IMR-90 (cell line): ENCODE data around the gene OVCA2. TPM values are rescaled to one million over a fixed set of nuclear protein-coding genes. Genes with fewer than 3 reads are reported as not detected.

Experiments used
- ATAC-seq: fragments of 200-7000 bp; cut with Tn5 transposase; 2 replicates; pipeline ENCODE4 v1.9.1; 2020; ENCODE audit warnings: low read depth, mild to moderate bottlenecking, moderate library complexity
- BruUV-seq: library from RNA; stranded (reverse); fragments of 400-500 nt; replicated peaks from 2 replicates; lab custom pipeline; 2021; lab: Mats Ljungman, UMichigan
- CTCF ChIA-PET: fragments of 300-600 bp; formaldehyde crosslinking; extraction: SDS; loops from one replicate; lab custom pipeline; 2021; ENCODE audit warnings: antibody characterized with exemption; lab: Yijun Ruan, JAX
- POLR2A ChIA-PET: fragments of 300-600 bp; sonication (Branson Sonifier 250); formaldehyde crosslinking; loops from one replicate; lab custom pipeline; 2022; ENCODE audit warnings: antibody characterized with exemption; ENCODE audit not compliant: unreplicated experiment; lab: Charles Lee
- DNase-seq: peaks from one replicate; pipeline ENCODE4 v3.0.0; 2013
- H2AFZ ChIP-seq: replicated peaks from 2 replicates; pipeline ENCODE3; 2013; ENCODE audit warnings: low read length, mild to moderate bottlenecking; ENCODE audit not compliant: poor library complexity
- H2AK5ac ChIP-seq: 2 replicates; pipeline ENCODE4 v1.6.1; 2013; ENCODE audit warnings: low read depth, low read length, inconsistent platforms
- H2AK9ac ChIP-seq: replicated peaks from 2 replicates; pipeline ENCODE3; 2013; ENCODE audit warnings: mild to moderate bottlenecking, low read depth, low read length, moderate library complexity; ENCODE audit not compliant: poor library complexity
- H2BK120ac ChIP-seq: 2 replicates; pipeline ENCODE4 v1.6.1; 2013; ENCODE audit warnings: low read depth, low read length, inconsistent platforms
- H2BK15ac ChIP-seq: 3 replicates; pipeline ENCODE4 v1.6.1; 2013; ENCODE audit warnings: low read depth, low read length, inconsistent platforms
- H2BK20ac ChIP-seq: 2 replicates; pipeline ENCODE4 v1.6.1; 2013; ENCODE audit warnings: low read depth, mild to moderate bottlenecking, inconsistent platforms, low read length, moderate library complexity
- H2BK5ac ChIP-seq: 2 replicates; pipeline ENCODE4 v1.6.1; 2013; ENCODE audit warnings: mild to moderate bottlenecking, low read depth, low read length, inconsistent platforms; ENCODE audit not compliant: poor library complexity, severe bottlenecking
- H3K14ac ChIP-seq: replicated peaks from 2 replicates; pipeline ENCODE4 v1.6.1; 2013; ENCODE audit warnings: low read depth, low read length, inconsistent platforms
- H3K18ac ChIP-seq: 2 replicates; pipeline ENCODE4 v1.6.1; 2013; ENCODE audit warnings: low read depth, low read length, control low read depth
- H3K23ac ChIP-seq: 2 replicates; pipeline ENCODE4 v1.6.1; 2013; ENCODE audit warnings: low read depth, low read length, inconsistent platforms
- H3K27ac ChIP-seq: 2 replicates; pipeline ENCODE4 v1.5.1; 2013; ENCODE audit warnings: mild to moderate bottlenecking, control low read depth, low read length; ENCODE audit not compliant: insufficient read depth
- H3K27me3 ChIP-seq: 2 replicates; pipeline ENCODE4 v1.6.1; 2013; ENCODE audit warnings: low read length; ENCODE audit not compliant: control insufficient read depth, insufficient read depth
- H3K36me3 ChIP-seq: 2 replicates; pipeline ENCODE4 v1.6.1; 2013; ENCODE audit warnings: low read length, mixed read lengths; ENCODE audit not compliant: control insufficient read depth, insufficient read depth
- H3K4ac ChIP-seq: 2 replicates; pipeline ENCODE4 v1.6.1; 2013; ENCODE audit warnings: low read depth, low read length, inconsistent platforms
- H3K4me1 ChIP-seq: 2 replicates; pipeline ENCODE4 v1.6.1; 2013; ENCODE audit warnings: low read length, mixed read lengths; ENCODE audit not compliant: control insufficient read depth, insufficient read depth
- H3K4me2 ChIP-seq: 2 replicates; pipeline ENCODE4 v1.6.1; 2013; ENCODE audit warnings: low read depth, mild to moderate bottlenecking, control low read depth, low read length, moderate library complexity
- H3K4me3 ChIP-seq: 2 replicates; pipeline ENCODE4 v1.5.1; 2013; ENCODE audit warnings: low read depth, mild to moderate bottlenecking, control low read depth, low read length, moderate library complexity; ENCODE audit not compliant: insufficient read depth
- H3K56ac ChIP-seq: 2 replicates; pipeline ENCODE4 v1.6.1; 2013; ENCODE audit warnings: low read length, inconsistent platforms; ENCODE audit not compliant: insufficient read depth; ENCODE audit errors: extremely low read depth
- H3K79me1 ChIP-seq, 2 experiments: 2 replicates each; pipeline ENCODE4 v1.6.1; 2013; ENCODE audit warnings: low read length in 2 of 2, inconsistent platforms in 1 of 2, low read depth in 1 of 2
- H3K9ac ChIP-seq: 2 replicates; pipeline ENCODE4 v1.6.1; 2013; ENCODE audit warnings: low read depth, low read length, control low read depth
- H3K9me1 ChIP-seq: 2 replicates; pipeline ENCODE4 v1.6.1; 2013; ENCODE audit warnings: low read length, inconsistent platforms; ENCODE audit not compliant: insufficient read depth
- H3K9me3 ChIP-seq: 2 replicates; pipeline ENCODE4 v1.6.1; 2013; ENCODE audit warnings: low read length; ENCODE audit not compliant: control insufficient read depth, insufficient read depth
- H4K20me1 ChIP-seq: 2 replicates; pipeline ENCODE4 v1.6.1; 2013; ENCODE audit warnings: low read length, inconsistent platforms; ENCODE audit not compliant: insufficient read depth
- H4K5ac ChIP-seq: 2 replicates; pipeline ENCODE4 v1.6.1; 2013; ENCODE audit warnings: mild to moderate bottlenecking, low read depth, low read length, control low read depth
- H4K8ac ChIP-seq, 2 experiments: 2 replicates each; pipeline ENCODE4 v1.6.1; 2013; ENCODE audit warnings: low read depth in 2 of 2, low read length in 2 of 2, control low read depth in 1 of 2, inconsistent platforms in 1 of 2
- H4K91ac ChIP-seq: 2 replicates; pipeline ENCODE4 v1.6.1; 2013; ENCODE audit warnings: low read depth, low read length, inconsistent platforms; ENCODE audit not compliant: insufficient read depth
- BHLHE40 ChIP-seq: fragments of 150-350 bp; IDR thresholded peaks from 2 replicates; pipeline ENCODE4 v1.6.1; 2016; ENCODE audit warnings: mild to moderate bottlenecking, low read depth, low read length
- CHD1 ChIP-seq: IDR thresholded peaks from 2 replicates; pipeline ENCODE4 v1.6.1; 2012; ENCODE audit warnings: low read depth, low read length, improper control_type of control experiment
- FOS ChIP-seq: fragments of 150-350 bp; IDR thresholded peaks from 2 replicates; pipeline ENCODE4 v1.6.1; 2016; ENCODE audit warnings: low read depth, low read length
- MAFK ChIP-seq: IDR thresholded peaks from 2 replicates; pipeline ENCODE4 v1.6.1; 2012; ENCODE audit warnings: low read depth, low read length, improper control_type of control experiment
- MAZ ChIP-seq: IDR thresholded peaks from 2 replicates; pipeline ENCODE4 v1.6.1; 2012; ENCODE audit warnings: low read depth, mild to moderate bottlenecking, low read length, improper control_type of control experiment, moderate library complexity, borderline replicate concordance
- MXI1 ChIP-seq: IDR thresholded peaks from 2 replicates; pipeline ENCODE4 v1.6.1; 2012; ENCODE audit warnings: low read depth, mild to moderate bottlenecking, low read length, moderate library complexity, borderline replicate concordance
- NFE2L2 ChIP-seq: fragments of 150-350 bp; IDR thresholded peaks from 2 replicates; pipeline ENCODE4 v1.6.1; 2016; ENCODE audit warnings: low read depth, mild to moderate bottlenecking, low read length
- POLR2A ChIP-seq: IDR thresholded peaks from 2 replicates; pipeline ENCODE4 v1.6.1; 2012; ENCODE audit warnings: mild to moderate bottlenecking, low read depth, low read length
- RAD21 ChIP-seq: IDR thresholded peaks from 2 replicates; pipeline ENCODE4 v1.6.1; 2012; ENCODE audit warnings: low read length, improper control_type of control experiment
- RFX5 ChIP-seq: IDR thresholded peaks from 2 replicates; pipeline ENCODE4 v1.8.0; 2012; ENCODE audit warnings: low read depth, mild to moderate bottlenecking, low read length, moderate library complexity
- SMC3 ChIP-seq: fragments of 150-350 bp; IDR thresholded peaks from 2 replicates; pipeline ENCODE4 v1.6.1; 2016; ENCODE audit warnings: low read depth, mild to moderate bottlenecking, antibody characterized with exemption, low read length, moderate library complexity
- WGBS, 2 experiments: methylation state at CpG; one replicate each; pipeline versions ENCODE4 v1.1.5 to v1.1.7; 2013; ENCODE audit warnings: missing lambda C conversion rate in 2 of 2; ENCODE audit not compliant: insufficient read length in 1 of 2; ENCODE audit errors: extremely low coverage in 2 of 2; 5-methylcytosine and 5-hydroxymethylcytosine counted together
- dilution Hi-C: fragments of 300-500 bp; cut with HindIII; formaldehyde crosslinking; loops from one replicate; pipeline ENCODE4 v1.14.3; 2018; ENCODE audit warnings: low sequenced_read_pairs; ENCODE audit not compliant: unreplicated experiment
- in situ Hi-C: fragments of 300-500 bp; cut with MboI; formaldehyde crosslinking; loops from 3 replicates; pipeline ENCODE4 v1.14.3; 2019; ENCODE audit warnings: low sequenced_read_pairs, inconsistent platforms, mixed read lengths
- intact Hi-C: fragments of 100-400 bp; cut with micrococcal nuclease; formaldehyde crosslinking; loops from 2 replicates; pipeline ENCODE4 v1.10.0; 2022
- polyA plus RNA-seq, 3 experiments: library from polyadenylated mRNA; depleted of rRNA; stranded (reverse); fragments of >200 nt; gene quantifications; 2 replicates each; pipeline ENCODE4 v1.2.3, GENCODE V29; 2012; ENCODE audit warnings: low replicate concordance in 1 of 3
- total RNA-seq: library from RNA; depleted of rRNA; stranded (reverse); fragments of >200 nt; gene quantifications from 2 replicates; pipeline ENCODE4 v1.2.3, GENCODE V29; 2012
- TF ChIP-seq, protein P1 (sequence below): fragments of 150-350 bp; IDR thresholded peaks from 2 replicates; pipeline ENCODE4 v1.6.1; 2017; ENCODE audit warnings: mild to moderate bottlenecking, antibody characterized with exemption, low read length, low read depth
- TF ChIP-seq, protein P2 (sequence below): conservative IDR thresholded peaks from 2 replicates; pipeline ENCODE4 v1.5.1; 2012; ENCODE audit warnings: mild to moderate bottlenecking, low read depth, low read length, improper control_type of control experiment

The OVCA2 gene
- total and polyA plus RNA-seq, 2 of the 4 experiments (the other 2 are of a cell fraction), result 38.7 to 46.9 TPM

DNA sequence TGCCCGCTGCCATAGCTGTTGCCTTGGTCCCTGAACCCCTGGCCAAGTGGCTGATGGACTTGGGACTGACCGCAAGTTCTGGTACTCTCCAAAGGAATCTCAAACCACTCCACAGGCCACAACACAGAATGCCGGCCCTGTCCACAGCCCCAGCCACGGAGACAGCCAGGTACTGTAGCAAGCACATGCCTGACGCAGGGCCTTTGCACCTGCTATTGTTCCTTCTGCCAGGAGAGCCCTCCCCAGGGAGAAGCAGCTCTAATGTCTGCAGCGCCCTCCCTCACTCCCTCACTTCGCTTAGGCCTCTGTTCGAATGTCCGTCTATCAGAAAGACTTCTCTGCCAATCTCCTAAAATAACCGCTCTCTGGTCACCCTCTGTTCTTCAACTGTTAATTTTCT lies 32.1 kb upstream of the OVCA2 start:
- Histone ChIP-seq H3K9ac (no peak overlapping the region), H2BK5ac (no peak overlapping the region), H2BK15ac (no peak overlapping the region), H4K91ac (no peak overlapping the region), H2AK5ac (no peak overlapping the region), H3K36me3 (no peaks in the 10 kb centered on the region), H3K79me1 (no peaks in the 10 kb centered on the region), H2BK120ac (no peak overlapping the region), H3K4me3 (no peak overlapping the region), H2AFZ (no peak overlapping the region), H2AK9ac (no peak overlapping the region), H3K9me1 (no peaks in the 10 kb centered on the region), H3K4ac (no peak overlapping the region), H2BK20ac (no peak overlapping the region), H3K14ac (no peak overlapping the region), H3K4me2 (no peak overlapping the region), H3K9me3 (peaks cover 2% of the 10 kb centered on the region; the same call in 1 of the 2 replicates), H4K8ac (no peak overlapping the region), H3K4me1 (peaks cover 8% of the 10 kb centered on the region; the same call in 1 of the 2 replicates), H3K27me3 (peaks cover 9% of the 10 kb centered on the region; the same call in 1 of the 2 replicates), H4K20me1 (no peaks in the 10 kb centered on the region), H3K27ac (no peak overlapping the region), H4K5ac (no peak overlapping the region), H3K23ac (no peak overlapping the region), H3K18ac (no peak overlapping the region), H3K56ac (no peak overlapping the region)
- DNase-seq (no peak), ATAC-seq (no peak)
- in situ Hi-C loops, result no loop called here
- BruUV-seq, result no TSS peak
- TF ChIP-seq RFX5, result no peak
- no peak for TF ChIP-seq MAFK
- TF ChIP-seq MXI1, result no peak
- TF ChIP-seq, protein P1, sequence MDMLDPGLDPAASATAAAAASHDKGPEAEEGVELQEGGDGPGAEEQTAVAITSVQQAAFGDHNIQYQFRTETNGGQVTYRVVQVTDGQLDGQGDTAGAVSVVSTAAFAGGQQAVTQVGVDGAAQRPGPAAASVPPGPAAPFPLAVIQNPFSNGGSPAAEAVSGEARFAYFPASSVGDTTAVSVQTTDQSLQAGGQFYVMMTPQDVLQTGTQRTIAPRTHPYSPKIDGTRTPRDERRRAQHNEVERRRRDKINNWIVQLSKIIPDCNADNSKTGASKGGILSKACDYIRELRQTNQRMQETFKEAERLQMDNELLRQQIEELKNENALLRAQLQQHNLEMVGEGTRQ, result no peak
- TF ChIP-seq SMC3, result no peak
- no peak for TF ChIP-seq MAZ
- TF ChIP-seq RAD21, result no peak
- no peak for TF ChIP-seq BHLHE40
- TF ChIP-seq NFE2L2, result no peak
- no peak for TF ChIP-seq POLR2A
- TF ChIP-seq FOS, result no peak
- TF ChIP-seq, protein P2, sequence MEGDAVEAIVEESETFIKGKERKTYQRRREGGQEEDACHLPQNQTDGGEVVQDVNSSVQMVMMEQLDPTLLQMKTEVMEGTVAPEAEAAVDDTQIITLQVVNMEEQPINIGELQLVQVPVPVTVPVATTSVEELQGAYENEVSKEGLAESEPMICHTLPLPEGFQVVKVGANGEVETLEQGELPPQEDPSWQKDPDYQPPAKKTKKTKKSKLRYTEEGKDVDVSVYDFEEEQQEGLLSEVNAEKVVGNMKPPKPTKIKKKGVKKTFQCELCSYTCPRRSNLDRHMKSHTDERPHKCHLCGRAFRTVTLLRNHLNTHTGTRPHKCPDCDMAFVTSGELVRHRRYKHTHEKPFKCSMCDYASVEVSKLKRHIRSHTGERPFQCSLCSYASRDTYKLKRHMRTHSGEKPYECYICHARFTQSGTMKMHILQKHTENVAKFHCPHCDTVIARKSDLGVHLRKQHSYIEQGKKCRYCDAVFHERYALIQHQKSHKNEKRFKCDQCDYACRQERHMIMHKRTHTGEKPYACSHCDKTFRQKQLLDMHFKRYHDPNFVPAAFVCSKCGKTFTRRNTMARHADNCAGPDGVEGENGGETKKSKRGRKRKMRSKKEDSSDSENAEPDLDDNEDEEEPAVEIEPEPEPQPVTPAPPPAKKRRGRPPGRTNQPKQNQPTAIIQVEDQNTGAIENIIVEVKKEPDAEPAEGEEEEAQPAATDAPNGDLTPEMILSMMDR, result no peak
- TF ChIP-seq CHD1, result no peak
- POLR2A ChIA-PET, result no interaction called here
- dilution Hi-C loops, result no loop called here
- WGBS, 2 experiments, result 100% methylated on average over 1 of the region's 10 CpGs; no CpG with 5 or more reads in 1 of the 2 experiments
- intact Hi-C loops, result no loop called here
- CTCF ChIA-PET, result no interaction called here
